Measurements from ENCODE around the gene PRDX2. TPM values are rescaled to one million over a fixed set of nuclear protein-coding genes. Genes with fewer than 3 reads are reported as not detected.

Gene PRDX2
- total and polyA plus RNA-seq, 8 donors: 186 to 267 (median 234) TPM

DNA sequence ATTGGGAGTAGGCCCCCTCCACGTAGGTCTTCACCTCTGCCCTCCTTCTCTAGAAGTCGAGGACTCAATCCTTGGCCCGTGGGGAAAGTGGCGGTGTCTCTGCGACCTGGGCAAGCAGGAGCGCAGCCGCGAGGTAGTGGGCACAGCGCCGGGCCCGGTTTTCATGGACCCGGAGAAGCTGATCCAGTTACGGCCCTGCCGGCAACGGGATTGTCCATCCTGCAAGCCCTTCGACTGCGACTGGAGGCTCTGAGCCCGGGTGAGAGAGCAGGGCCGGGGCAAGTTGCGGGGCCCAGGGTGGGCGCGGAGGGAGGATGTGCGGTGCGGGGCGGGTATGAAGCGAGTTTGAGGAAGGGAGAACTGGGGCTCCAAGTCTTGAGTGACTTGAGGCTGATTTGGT is 2.5 kb upstream of the PRDX2 start:
- ATAC-seq: no peak
- intact Hi-C loops (cut with DNase I): loop anchor here in 1 of 2 donors (5.0 kb wide), 1 partner anchor 37 kb away; no protein-coding TSS in a partner anchor
- TF ChIP-seq, protein P1, sequence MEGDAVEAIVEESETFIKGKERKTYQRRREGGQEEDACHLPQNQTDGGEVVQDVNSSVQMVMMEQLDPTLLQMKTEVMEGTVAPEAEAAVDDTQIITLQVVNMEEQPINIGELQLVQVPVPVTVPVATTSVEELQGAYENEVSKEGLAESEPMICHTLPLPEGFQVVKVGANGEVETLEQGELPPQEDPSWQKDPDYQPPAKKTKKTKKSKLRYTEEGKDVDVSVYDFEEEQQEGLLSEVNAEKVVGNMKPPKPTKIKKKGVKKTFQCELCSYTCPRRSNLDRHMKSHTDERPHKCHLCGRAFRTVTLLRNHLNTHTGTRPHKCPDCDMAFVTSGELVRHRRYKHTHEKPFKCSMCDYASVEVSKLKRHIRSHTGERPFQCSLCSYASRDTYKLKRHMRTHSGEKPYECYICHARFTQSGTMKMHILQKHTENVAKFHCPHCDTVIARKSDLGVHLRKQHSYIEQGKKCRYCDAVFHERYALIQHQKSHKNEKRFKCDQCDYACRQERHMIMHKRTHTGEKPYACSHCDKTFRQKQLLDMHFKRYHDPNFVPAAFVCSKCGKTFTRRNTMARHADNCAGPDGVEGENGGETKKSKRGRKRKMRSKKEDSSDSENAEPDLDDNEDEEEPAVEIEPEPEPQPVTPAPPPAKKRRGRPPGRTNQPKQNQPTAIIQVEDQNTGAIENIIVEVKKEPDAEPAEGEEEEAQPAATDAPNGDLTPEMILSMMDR (IDR thresholded peaks at IDR 0.05): no peak

GRCh38 chr19:12802267-12803106 is 887 bp upstream of the PRDX2 start:
- ATAC-seq (peak; percentile 3), DNase-seq (peak in 1 of 4 donors; percentile 72)
- peaks cover 0 to 17% of the 10 kb centered on the region in 2 donors for H3K36me3 ChIP-seq
- H3K27me3 ChIP-seq: peaks cover 0 to 25% of the 10 kb centered on the region in 2 donors
- TF ChIP-seq, protein P1 (IDR thresholded peaks at IDR 0.05): no peak
- intact Hi-C loops (cut with DNase I): loop anchor here in 1 of 2 donors (5.0 kb wide), 1 partner anchor 35 kb away; no protein-coding TSS in a partner anchor
- H3K27ac ChIP-seq: peak overlapping the region in 1 of 2 donors; percentile 19
- peaks cover 22 to 42% of the 10 kb centered on the region in 2 donors for H3K4me1 ChIP-seq
- H3K9me3 ChIP-seq: no peaks in the 10 kb centered on the region
- peak overlapping the region; percentile 76 to 90 for H3K4me3 ChIP-seq

More for the DNA sequence above, 2.5 kb upstream of the PRDX2 start:
- H3K4me1 ChIP-seq: peaks cover 22 to 42% of the 10 kb centered on the region in 2 donors
- no peak overlapping the region for H3K4me3 ChIP-seq
- peak in 1 of 4 donors; percentile 76 for DNase-seq
- H3K27ac ChIP-seq: no peak overlapping the region
- no peaks in the 10 kb centered on the region for H3K9me3 ChIP-seq
- H3K27me3 ChIP-seq: peaks cover 0 to 25% of the 10 kb centered on the region in 2 donors
- H3K36me3 ChIP-seq: peaks cover 0 to 9% of the 10 kb centered on the region in 2 donors

DNA sequence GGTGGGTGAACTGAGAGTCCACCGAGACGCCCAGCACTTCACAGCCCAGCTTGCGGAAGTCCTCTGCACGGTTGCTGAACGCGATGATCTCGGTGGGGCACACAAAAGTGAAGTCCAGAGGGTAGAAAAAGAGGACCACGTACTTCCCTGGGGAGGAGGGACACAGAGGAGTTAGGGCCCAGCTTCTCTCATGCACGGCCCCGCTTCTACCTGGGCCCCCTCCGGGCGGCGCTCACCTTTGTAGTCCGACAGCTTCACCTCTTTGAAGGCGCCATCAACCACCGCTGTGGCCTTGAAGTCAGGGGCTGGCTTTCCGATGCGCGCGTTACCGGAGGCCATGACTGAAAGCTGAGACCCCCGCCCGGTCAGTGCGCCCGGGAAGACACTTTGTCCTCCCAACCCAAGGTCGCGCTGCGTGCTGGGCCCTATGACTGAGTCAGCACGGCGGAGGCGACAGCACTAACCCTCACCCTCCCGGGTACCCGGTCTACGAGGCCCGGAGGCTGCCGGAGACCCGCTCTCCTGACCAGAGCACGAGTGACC is 606 bp downstream of the PRDX2 start:
- Histone ChIP-seq H3K27me3 (peaks cover 0 to 25% of the 10 kb centered on the region in 2 donors), H3K27ac (peak overlapping the region in 1 of 2 donors; percentile 63), H3K9me3 (no peaks in the 10 kb centered on the region), H3K36me3 (peaks cover 0 to 17% of the 10 kb centered on the region in 2 donors), H3K4me3 (peak overlapping the region; percentile 76 to 90), H3K4me1 (peaks cover 19 to 34% of the 10 kb centered on the region in 2 donors)
- intact Hi-C loops (cut with DNase I): loop anchor here in 1 of 2 donors (5.0 kb wide), 1 partner anchor 34 kb away; no protein-coding TSS in a partner anchor
- TF ChIP-seq, protein P1 (IDR thresholded peaks at IDR 0.05): no peak
- DNase-seq: no peak
- peak; percentile 39 for ATAC-seq

GRCh38 chr19:12800466-12800770 is 1.2 kb downstream of the PRDX2 start:
- intact Hi-C loops (cut with DNase I): loop anchor here in 1 of 2 donors (5.0 kb wide), 1 partner anchor 33 kb away; no protein-coding TSS in a partner anchor
- no peak for ATAC-seq
- peak overlapping the region; percentile 76 to 90 for H3K4me3 ChIP-seq

More at GRCh38 chr19:12800466-12800770, 1.2 kb downstream of the PRDX2 start:
- Histone ChIP-seq H3K27me3 (peaks cover 0 to 25% of the 10 kb centered on the region in 2 donors), H3K9me3 (no peaks in the 10 kb centered on the region), H3K27ac (no peak overlapping the region), H3K4me1 (peaks cover 23 to 39% of the 10 kb centered on the region in 2 donors), H3K36me3 (peaks cover 0 to 17% of the 10 kb centered on the region in 2 donors)
- no peak for DNase-seq
- TF ChIP-seq, protein P1 (IDR thresholded peaks at IDR 0.05): no peak

Data from left lung (tissue), 10 donors.